HepG2 (cell line): Measurements from ENCODE around the gene PTGIS. TPM values are rescaled to one million over a fixed set of nuclear protein-coding genes. Genes with fewer than 3 reads are reported as not detected.

ENCODE experiments used
- ATF3 ChIP-seq: sonication (generic); formaldehyde crosslinking; IDR thresholded peaks from 2 replicates; pipeline ENCODE4 v1.4.0; 2020; ENCODE audit warnings: missing genetic modification reagents
- ATRX ChIP-seq: sonication (generic); formaldehyde crosslinking; IDR thresholded peaks from 2 replicates; pipeline ENCODE4 v1.4.0; 2020; ENCODE audit warnings: missing genetic modification reagents, borderline replicate concordance
- CCDC6 ChIP-seq: sonication (generic); formaldehyde crosslinking; IDR thresholded peaks from 2 replicates; pipeline ENCODE4 v1.8.1; 2022; ENCODE audit warnings: mild to moderate bottlenecking, missing genetic modification reagents, moderate library complexity
- CREB3 ChIP-seq: sonication (generic); formaldehyde crosslinking; IDR thresholded peaks from 2 replicates; pipeline ENCODE4 v1.5.0; 2020; ENCODE audit warnings: missing genetic modification reagents
- HMGXB4 ChIP-seq, 2 experiments: sonication (generic) in 1 of 2; formaldehyde crosslinking in 1 of 2; IDR thresholded peaks; 2 replicates each; pipeline versions ENCODE4 v1.4.0 to v1.6.1; 2018 to 2020; ENCODE audit warnings: missing genetic modification reagents in 2 of 2, borderline replicate concordance in 1 of 2, low read depth in 1 of 2, mild to moderate bottlenecking in 1 of 2, missing biosample characterization in 1 of 2
- MED8 ChIP-seq: sonication (generic); formaldehyde crosslinking; IDR thresholded peaks from 2 replicates; pipeline ENCODE4 v1.8.1; 2023; ENCODE audit warnings: mild to moderate bottlenecking, missing genetic modification reagents; ENCODE audit not compliant: insufficient replicate concordance
- MIER3 ChIP-seq: IDR thresholded peaks from 2 replicates; pipeline ENCODE4 v1.6.1; 2016; ENCODE audit warnings: missing compliant biosample characterization, borderline replicate concordance
- MXD1 ChIP-seq: sonication (generic); formaldehyde crosslinking; IDR thresholded peaks from 2 replicates; pipeline ENCODE4 v1.4.0; 2020; ENCODE audit warnings: mild to moderate bottlenecking, missing genetic modification reagents
- MYC ChIP-seq: sonication (generic); formaldehyde crosslinking; IDR thresholded peaks from 2 replicates; pipeline ENCODE4 v1.9.0; 2021; ENCODE audit warnings: missing genetic modification reagents, borderline replicate concordance
- NFRKB ChIP-seq: fragments of 450-650 bp; IDR thresholded peaks from 2 replicates; pipeline ENCODE4 v1.6.1; 2017
- POGZ ChIP-seq: sonication (generic); formaldehyde crosslinking; IDR thresholded peaks from 2 replicates; pipeline ENCODE4 v1.4.0; 2020; ENCODE audit warnings: mild to moderate bottlenecking, missing genetic modification reagents
- SMAD9 ChIP-seq: sonication (generic); formaldehyde crosslinking; IDR thresholded peaks from 2 replicates; pipeline ENCODE4 v1.5.1; 2020; ENCODE audit warnings: mild to moderate bottlenecking, missing genetic modification reagents
- SOX6 ChIP-seq, 2 experiments: fragments of 450-650 bp in 1 of 2; sonication (generic) in 1 of 2; formaldehyde crosslinking in 1 of 2; IDR thresholded peaks; 2 replicates each; pipeline versions ENCODE4 v1.4.0 to v1.6.1; 2017 to 2020; ENCODE audit warnings: antibody characterized with exemption in 1 of 2, mild to moderate bottlenecking in 1 of 2, missing genetic modification reagents in 1 of 2
- TEF ChIP-seq: sonication (generic); formaldehyde crosslinking; IDR thresholded peaks from 2 replicates; pipeline ENCODE4 v1.5.0; 2020; ENCODE audit warnings: missing genetic modification reagents
- TMF1 ChIP-seq: sonication (generic); formaldehyde crosslinking; IDR thresholded peaks from 2 replicates; pipeline ENCODE4 v1.8.1; 2022; ENCODE audit warnings: low read depth, missing genetic modification reagents
- ZFYVE20 ChIP-seq: sonication (generic); formaldehyde crosslinking; IDR thresholded peaks from 2 replicates; pipeline ENCODE4 v1.8.0; 2023; ENCODE audit warnings: low read depth, mild to moderate bottlenecking, moderate library complexity, missing genetic modification reagents, borderline replicate concordance
- ZMYM4 ChIP-seq: sonication (generic); formaldehyde crosslinking; IDR thresholded peaks from 2 replicates; pipeline ENCODE4 v1.8.1; 2023; ENCODE audit warnings: mild to moderate bottlenecking, missing genetic modification reagents
- ZNF124 ChIP-seq: sonication (generic); formaldehyde crosslinking; IDR thresholded peaks from 2 replicates; pipeline ENCODE4 v1.4.0; 2020; ENCODE audit warnings: missing genetic modification reagents
- ZNF136 ChIP-seq: sonication (generic); formaldehyde crosslinking; IDR thresholded peaks from 2 replicates; pipeline ENCODE4 v1.8.1; 2022; ENCODE audit warnings: low read depth, mild to moderate bottlenecking, moderate library complexity, missing genetic modification reagents
- ZNF543 ChIP-seq: sonication (generic); formaldehyde crosslinking; IDR thresholded peaks from 2 replicates; pipeline ENCODE4 v1.4.0; 2020; ENCODE audit warnings: mild to moderate bottlenecking, missing genetic modification reagents
- ZNF572 ChIP-seq: sonication (generic); formaldehyde crosslinking; IDR thresholded peaks from 2 replicates; pipeline ENCODE4 v1.5.1; 2020; ENCODE audit warnings: mild to moderate bottlenecking, missing genetic modification reagents
- ZNF644 ChIP-seq: IDR thresholded peaks from 2 replicates; pipeline ENCODE4 v1.6.1; 2016; ENCODE audit warnings: low read depth
- ZSCAN21 ChIP-seq: sonication (generic); formaldehyde crosslinking; IDR thresholded peaks from 2 replicates; pipeline ENCODE4 v1.8.0; 2022; ENCODE audit warnings: mild to moderate bottlenecking, missing genetic modification reagents, moderate library complexity, borderline replicate concordance
- ZSCAN22 ChIP-seq: sonication (generic); formaldehyde crosslinking; IDR thresholded peaks from 2 replicates; pipeline ENCODE4 v1.4.0; 2020; ENCODE audit warnings: mild to moderate bottlenecking, missing genetic modification reagents
- polyA plus RNA-seq, 8 experiments: library from polyadenylated mRNA; depleted of rRNA in 3 of 8; stranded (reverse) in 7 of 8; unstranded in 1 of 8; fragments of >200 nt; fragmentation: Illumina TruSeq in 4 of 8; extraction: Trizol in 4 of 8; gene quantifications; 2 replicates each; pipeline versions ENCODE4 v1.2.1 to v1.2.3, GENCODE V29; 2011 to 2016; ENCODE audit warnings: low read depth in 4 of 8, missing spikeins in 1 of 8, mixed read lengths in 1 of 8; ENCODE audit not compliant: insufficient read depth in 1 of 8
- total RNA-seq, 5 experiments: library from RNA; depleted of rRNA; stranded (reverse); fragments of >200 nt; fragmentation: Illumina TruSeq; extraction: Trizol; gene quantifications; 2 replicates each; pipeline ENCODE4 v1.2.3, GENCODE V29; 2016; ENCODE audit warnings: low read depth in 1 of 5

The PTGIS gene
- total and polyA plus RNA-seq, 2 of the 13 experiments (the other 11 are each of a cell fraction or from before 2014, with no cell fraction given), result not detected

GRCh38 chr20:49583669-49584417 is 15.9 kb upstream of the PTGIS start (continued):
- TF ChIP-seq ZNF136 (CRISPR knock-in tag) (no peak; the same call in 1 of the 2 replicates), NFRKB (no peak), ZSCAN22 (CRISPR knock-in tag) (peak; percentile 85; the same call in 1 of the 2 replicates), SOX6 (IDR thresholded peaks at IDR 0.05) (no peak), SOX6 (CRISPR knock-in tag; IDR thresholded peaks at IDR 0.05) (peak; percentile 95), MED8 (CRISPR knock-in tag) (no peak), ZNF572 (CRISPR knock-in tag) (peak; percentile 96; the same call in 1 of the 2 replicates), TEF (CRISPR knock-in tag) (no peak), MIER3 (CRISPR knock-in tag) (peak; percentile 80; the same call in 1 of the 2 replicates), CREB3 (CRISPR knock-in tag) (no peak), POGZ (peak; percentile 92), ZSCAN21 (CRISPR knock-in tag) (peak; percentile 92; the same call in 1 of the 2 replicates), SMAD9 (CRISPR knock-in tag) (no peak; the same call in 1 of the 2 replicates), ZMYM4 (peak; percentile 88), MYC (CRISPR knock-in tag) (peak; percentile 99), CCDC6 (no peak), ZFYVE20 (CRISPR knock-in tag) (no peak), MXD1 (CRISPR knock-in tag) (peak; percentile 73; the same call in 1 of the 2 replicates), ZNF543 (CRISPR knock-in tag) (peak; percentile 81), ATF3 (CRISPR knock-in tag) (peak; percentile 94), ZNF644 (CRISPR knock-in tag) (peak; percentile 96), ATRX (CRISPR knock-in tag) (no peak), ZNF124 (CRISPR knock-in tag) (peak; percentile 95), TMF1 (CRISPR knock-in tag) (peak; percentile 81), HMGXB4 (CRISPR knock-in tag; IDR thresholded peaks at IDR 0.05; ENCODE audit: borderline replicate concordance in 1 of 2, low read depth in 1 of 2) (peak; percentile 91 to 92)
